OCI-M2 (cell line): Measurements from ENCODE around the gene MRPL40.
"Not testable (repeated sequence)": the region's sequence is repeated elsewhere in the genome, so short reads cannot be mapped to it uniquely, and the experiment has no call there.

Source experiments
- DNase-seq: peaks from one replicate; lab custom pipeline; 2025; ENCODE audit not compliant: unreplicated experiment; lab: John Stamatoyannopoulos, UW

The MRPL40 gene

GRCh38 chr22:19440411-19441195, 8.3 kb downstream of the MRPL40 start:
- DNase-seq: no peak

- DNase-seq: no peak
Observed at GRCh38 chr22:19442166-19442565, 9.8 kb downstream of the MRPL40 start.

GRCh38 chr22:19443544-19444211, 11.3 kb downstream of the MRPL40 start:
- DNase-seq: no peak

- not testable (repeated sequence) for DNase-seq
Observed at GRCh38 chr22:19445279-19445982, 13.1 kb downstream of the MRPL40 start.

- no peak for DNase-seq
Observed at GRCh38 chr22:19446603-19447329, 14.4 kb downstream of the MRPL40 start.

GRCh38 chr22:19447330-19448075, 15.2 kb downstream of the MRPL40 start, which contains the start of gene C22orf39:
C22orf39 (minus strand) TSS chr22:19447711; CDS start chr22:19447688, 23 bp downstream.
- DNase-seq: peak; percentile 26

GRCh38 chr22:19448076-19448607, 15.8 kb downstream of the MRPL40 start:
- DNase-seq: no peak

GRCh38 chr22:19448739-19449421, 16.5 kb downstream of the MRPL40 start:
- DNase-seq: no peak

- no peak for DNase-seq
Observed at GRCh38 chr22:19449422-19449767, 17.1 kb downstream of the MRPL40 start.

GRCh38 chr22:19450363-19451175, 18.2 kb downstream of the MRPL40 start:
- DNase-seq: no peak

- no peak for DNase-seq
Observed at GRCh38 chr22:19451570-19451969, 19.2 kb downstream of the MRPL40 start.

- DNase-seq: no peak
Observed at GRCh38 chr22:19453718-19454117, 21.4 kb downstream of the MRPL40 start.

- no peak for DNase-seq
Observed at GRCh38 chr22:19454156-19454555, 21.8 kb downstream of the MRPL40 start.

- no peak for DNase-seq
Observed at GRCh38 chr22:19455033-19455432, 22.7 kb downstream of the MRPL40 start.

- DNase-seq: no peak
Observed at GRCh38 chr22:19455585-19456370, 23.4 kb downstream of the MRPL40 start.

- no peak for DNase-seq
Observed at GRCh38 chr22:19456541-19456940, 24.2 kb downstream of the MRPL40 start.

- DNase-seq: no peak
Observed at GRCh38 chr22:19457828-19458428, 25.6 kb downstream of the MRPL40 start.

GRCh38 chr22:19460036-19460435, 27.7 kb downstream of the MRPL40 start:
- DNase-seq: no peak
